WI38 (cell line): ENCODE data around the gene LYST.

Source experiments
- H3K4me3 ChIP-seq: 2 replicates; pipeline ENCODE4 v1.5.1; 2011; ENCODE audit warnings: low read depth, mild to moderate bottlenecking, control low read depth, low read length
- CTCF ChIP-seq: IDR thresholded peaks from 2 replicates; pipeline ENCODE4 v1.5.1; 2012; ENCODE audit warnings: low read depth, mild to moderate bottlenecking, control low read depth, low read length

Gene LYST

GRCh38 chr1:235874261-235874660, 7.6 kb upstream of the LYST start:
- no peak for TF ChIP-seq CTCF
- no peak overlapping the region for H3K4me3 ChIP-seq

- H3K4me3 ChIP-seq, result no peak overlapping the region
- TF ChIP-seq CTCF, result no peak
Measured at GRCh38 chr1:235873571-235873970, 6.9 kb upstream of the LYST start.

GRCh38 chr1:235873045-235873444, 6.3 kb upstream of the LYST start:
- TF ChIP-seq CTCF, result no peak
- H3K4me3 ChIP-seq, result no peak overlapping the region

GRCh38 chr1:235872270-235872669, 5.6 kb upstream of the LYST start:
- TF ChIP-seq CTCF, result no peak
- H3K4me3 ChIP-seq, result no peak overlapping the region

GRCh38 chr1:235867903-235868469, 1.3 kb upstream of the LYST start:
- no peak overlapping the region for H3K4me3 ChIP-seq
- no peak for TF ChIP-seq CTCF

GRCh38 chr1:235866913-235867845, 473 bp upstream of the LYST start:
- TF ChIP-seq CTCF, result no peak
- peak overlapping the region; percentile 85 for H3K4me3 ChIP-seq

GRCh38 chr1:235865565-235866204, 1.0 kb downstream of the LYST start:
- peak overlapping the region; percentile 85 for H3K4me3 ChIP-seq
- no peak; the same call in none of the 2 replicates for TF ChIP-seq CTCF
